ENCODE results near the gene MARF1.

MARF1 gene

DNA sequence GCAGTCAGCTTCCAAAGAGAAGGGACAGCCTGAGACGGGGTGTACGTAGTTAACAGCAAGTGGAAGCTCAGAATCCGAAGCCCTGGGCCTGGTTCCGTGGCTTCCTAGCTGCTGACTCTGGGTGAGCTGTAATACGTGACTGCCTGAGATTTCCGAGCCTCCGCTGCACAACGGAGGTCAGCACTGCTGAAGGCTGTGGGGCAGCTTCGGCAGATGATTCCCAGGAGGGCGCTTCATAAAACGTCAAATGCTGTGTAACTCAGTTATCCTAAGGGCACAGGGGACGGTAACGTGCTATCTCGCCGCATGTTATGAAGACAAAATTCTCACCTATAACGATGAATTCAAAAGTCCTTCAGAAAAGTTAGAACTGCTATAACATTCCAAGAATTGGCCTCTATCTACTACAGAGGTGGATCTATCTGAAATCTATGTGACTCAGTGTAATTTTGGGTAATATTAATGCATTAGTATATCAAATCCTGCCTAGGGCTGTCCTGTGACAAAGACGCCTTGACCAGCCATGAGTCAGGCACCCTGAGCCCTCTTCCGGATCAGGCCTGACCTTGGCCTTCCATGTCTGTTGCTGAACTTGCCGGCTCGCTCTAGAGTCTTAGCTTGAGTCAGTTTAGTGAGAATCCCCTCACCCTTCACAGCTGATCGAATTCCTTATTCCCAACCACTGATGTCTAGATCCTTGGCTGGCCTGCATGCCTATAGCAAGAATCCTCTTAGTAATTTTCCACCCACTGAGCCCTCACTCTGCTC lies 43.5 kb downstream of the MARF1 start:
- TF ChIP-seq, protein P1, sequence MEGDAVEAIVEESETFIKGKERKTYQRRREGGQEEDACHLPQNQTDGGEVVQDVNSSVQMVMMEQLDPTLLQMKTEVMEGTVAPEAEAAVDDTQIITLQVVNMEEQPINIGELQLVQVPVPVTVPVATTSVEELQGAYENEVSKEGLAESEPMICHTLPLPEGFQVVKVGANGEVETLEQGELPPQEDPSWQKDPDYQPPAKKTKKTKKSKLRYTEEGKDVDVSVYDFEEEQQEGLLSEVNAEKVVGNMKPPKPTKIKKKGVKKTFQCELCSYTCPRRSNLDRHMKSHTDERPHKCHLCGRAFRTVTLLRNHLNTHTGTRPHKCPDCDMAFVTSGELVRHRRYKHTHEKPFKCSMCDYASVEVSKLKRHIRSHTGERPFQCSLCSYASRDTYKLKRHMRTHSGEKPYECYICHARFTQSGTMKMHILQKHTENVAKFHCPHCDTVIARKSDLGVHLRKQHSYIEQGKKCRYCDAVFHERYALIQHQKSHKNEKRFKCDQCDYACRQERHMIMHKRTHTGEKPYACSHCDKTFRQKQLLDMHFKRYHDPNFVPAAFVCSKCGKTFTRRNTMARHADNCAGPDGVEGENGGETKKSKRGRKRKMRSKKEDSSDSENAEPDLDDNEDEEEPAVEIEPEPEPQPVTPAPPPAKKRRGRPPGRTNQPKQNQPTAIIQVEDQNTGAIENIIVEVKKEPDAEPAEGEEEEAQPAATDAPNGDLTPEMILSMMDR (IDR thresholded peaks at IDR 0.05; ENCODE audit: control insufficient read depth, insufficient read depth, low read depth, low read length, missing control alignments): no peak

DNA sequence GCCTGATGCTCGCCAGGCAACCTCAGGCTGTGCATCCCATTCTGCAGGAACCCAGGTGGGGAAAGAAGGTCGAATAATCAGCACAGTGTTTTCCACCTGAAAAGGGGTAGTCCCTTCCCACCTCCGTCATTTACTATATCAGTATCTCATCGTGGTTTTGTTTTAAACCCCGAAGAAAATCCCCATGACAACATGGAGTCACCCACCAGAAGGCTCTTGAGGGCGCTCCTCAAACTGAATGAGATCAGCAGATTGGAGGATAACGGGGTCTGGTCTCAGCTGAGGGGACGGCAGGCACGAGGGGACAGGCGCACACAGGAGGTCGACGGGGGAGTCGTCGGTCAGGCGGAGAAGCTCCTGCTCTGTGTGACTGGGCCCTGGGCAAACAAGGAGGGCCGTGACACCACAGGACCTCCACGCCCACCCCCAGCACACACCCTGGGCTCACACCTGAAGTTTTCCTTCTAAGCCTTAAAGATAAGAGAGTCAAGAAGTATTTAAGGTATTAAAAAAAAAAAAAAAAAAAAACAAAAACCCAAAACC lies 44.2 kb downstream of the MARF1 start:
- TF ChIP-seq, protein P1 (IDR thresholded peaks at IDR 0.05; ENCODE audit: control insufficient read depth, insufficient read depth, low read depth, low read length, missing control alignments): no peak
- DNase-seq (ENCODE audit: low read depth): no peak
- H3K4me3 ChIP-seq (ENCODE audit: control insufficient read depth, low read depth, low read length): no peak overlapping the region

More for the DNA sequence above, 43.5 kb downstream of the MARF1 start:
- DNase-seq (ENCODE audit: low read depth): no peak
- no peak overlapping the region for H3K4me3 ChIP-seq (ENCODE audit: control insufficient read depth, low read depth, low read length)

GRCh38 chr16:15597822-15598647 lies 44.9 kb downstream of the MARF1 start:
- no peak overlapping the region for H3K4me3 ChIP-seq (ENCODE audit: control insufficient read depth, low read depth, low read length)
- TF ChIP-seq, protein P1 (IDR thresholded peaks at IDR 0.05; ENCODE audit: control insufficient read depth, insufficient read depth, low read depth, low read length, missing control alignments): no peak
- no peak for DNase-seq (ENCODE audit: low read depth)

- no peak overlapping the region for H3K4me3 ChIP-seq (ENCODE audit: control insufficient read depth, low read depth, low read length)
- TF ChIP-seq, protein P1 (IDR thresholded peaks at IDR 0.05; ENCODE audit: control insufficient read depth, insufficient read depth, low read depth, low read length, missing control alignments): no peak
- no peak for DNase-seq (ENCODE audit: low read depth)
Observed at GRCh38 chr16:15597135-15597534, 45.8 kb downstream of the MARF1 start.

DNA sequence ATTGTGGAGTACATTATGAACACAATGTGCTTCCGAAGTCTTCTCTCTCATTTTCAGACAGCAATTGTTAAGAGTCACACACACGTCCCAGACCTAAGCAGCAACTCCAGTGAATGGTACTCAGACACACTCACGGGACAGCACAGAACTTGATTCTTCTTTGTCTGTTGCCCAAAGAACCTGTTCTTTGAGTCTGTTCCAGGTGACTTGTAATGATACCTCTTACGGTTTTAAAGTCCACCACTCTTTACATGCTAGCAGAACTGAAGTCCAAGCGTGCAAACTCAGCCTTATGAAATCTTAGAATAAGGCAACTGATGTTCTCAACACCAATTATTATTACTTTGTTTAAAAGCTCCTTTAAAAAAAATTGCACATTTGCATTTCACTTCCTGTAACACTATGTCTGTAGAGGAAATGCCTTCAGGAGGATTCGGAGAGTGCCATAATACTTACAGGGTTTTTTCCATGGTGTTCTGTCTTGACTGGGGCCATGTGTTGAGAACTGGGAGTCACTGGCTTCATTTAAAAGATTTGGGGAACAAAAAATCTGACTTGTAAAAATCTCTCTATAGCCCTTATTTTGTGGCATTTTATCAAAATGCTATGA lies 48.1 kb downstream of the MARF1 start:
- no peak overlapping the region for H3K4me3 ChIP-seq (ENCODE audit: control insufficient read depth, low read depth, low read length)
- TF ChIP-seq, protein P1 (IDR thresholded peaks at IDR 0.05; ENCODE audit: control insufficient read depth, insufficient read depth, low read depth, low read length, missing control alignments): no peak
- DNase-seq (ENCODE audit: low read depth): no peak

DNA sequence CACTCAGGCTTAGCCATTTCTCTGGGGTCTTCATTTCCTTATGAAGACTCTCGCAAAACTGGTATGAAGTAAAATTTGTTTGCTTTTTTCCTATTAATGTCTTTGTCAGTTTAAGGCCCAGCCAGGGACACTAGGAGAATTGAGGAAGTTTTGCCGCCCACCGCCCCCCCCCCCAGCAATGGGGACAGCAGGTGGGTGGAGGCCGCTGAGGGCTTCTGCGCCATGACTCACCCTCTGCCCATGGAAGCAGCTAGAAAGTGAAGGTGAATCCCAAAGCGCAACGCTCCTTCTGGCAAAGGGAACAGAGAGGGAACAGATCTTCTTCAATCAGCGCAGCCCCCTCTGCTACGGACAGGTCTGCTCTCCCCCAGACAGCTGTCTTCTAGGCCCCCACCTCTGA lies 49.7 kb downstream of the MARF1 start:
- no peak overlapping the region for H3K4me3 ChIP-seq (ENCODE audit: control insufficient read depth, low read depth, low read length)
- no peak for DNase-seq (ENCODE audit: low read depth)
- TF ChIP-seq, protein P1 (IDR thresholded peaks at IDR 0.05; ENCODE audit: control insufficient read depth, insufficient read depth, low read depth, low read length, missing control alignments): no peak
